H1 (cell line): ENCODE results near the gene JOSD1. TPM values are rescaled to one million over a fixed set of nuclear protein-coding genes. Genes with fewer than 3 reads are reported as not detected.

ENCODE experiments used
- CTCF ChIA-PET: fragments of 300-600 bp; sonication (Branson Sonifier 250); formaldehyde crosslinking; loops from one replicate; lab custom pipeline; 2021; ENCODE audit not compliant: partially characterized antibody; lab: Charles Lee
- POLR2A ChIA-PET: fragments of 300-600 bp; sonication (Branson Sonifier 250); formaldehyde crosslinking; loops from one replicate; lab custom pipeline; 2021; ENCODE audit warnings: inconsistent platforms; ENCODE audit not compliant: partially characterized antibody; lab: Charles Lee
- DNase-seq, 2 experiments: peaks; one replicate each; pipeline versions ENCODE4 v3.0.0 to v3.0.0-alpha.2; 2010 to 2022; ENCODE audit warnings: low spot score in 2 of 2, low read depth in 1 of 2, mixed read lengths in 1 of 2
- FAIRE-seq: peaks from 2 replicates; lab custom pipeline; 2011; peaks lifted over from hg19 to GRCh38; lab: Jason Lieb, UNC
- H2AFZ ChIP-seq: 2 replicates; pipeline ENCODE4 v1.8.1; 2012; ENCODE audit warnings: low read length, inconsistent platforms
- H2AK5ac ChIP-seq: 2 replicates; pipeline ENCODE4 v1.6.1; 2013; ENCODE audit warnings: low read depth, low read length
- H2BK120ac ChIP-seq: replicated peaks from 2 replicates; pipeline ENCODE3; 2013; ENCODE audit warnings: low read depth, low read length, inconsistent platforms
- H2BK12ac ChIP-seq: 2 replicates; pipeline ENCODE4 v1.6.1; 2013; ENCODE audit warnings: low read depth, low read length
- H2BK15ac ChIP-seq: 2 replicates; pipeline ENCODE4 v1.6.1; 2013; ENCODE audit warnings: low read length
- H2BK20ac ChIP-seq: 2 replicates; pipeline ENCODE4 v1.6.1; 2013; ENCODE audit warnings: low read length
- H2BK5ac ChIP-seq: 2 replicates; pipeline ENCODE4 v1.6.1; 2013; ENCODE audit warnings: low read depth, low read length
- H3K14ac ChIP-seq: 2 replicates; pipeline ENCODE4 v1.6.1; 2013; ENCODE audit warnings: inconsistent platforms; ENCODE audit not compliant: insufficient read length
- H3K18ac ChIP-seq: 2 replicates; pipeline ENCODE4 v1.6.1; 2013; ENCODE audit warnings: low read length; ENCODE audit errors: extremely low read depth
- H3K23ac ChIP-seq: 2 replicates; pipeline ENCODE4 v1.6.1; 2013; ENCODE audit warnings: inconsistent platforms; ENCODE audit not compliant: insufficient read length
- H3K23me2 ChIP-seq: 2 replicates; pipeline ENCODE4 v1.6.1; 2013; ENCODE audit warnings: low read depth, low read length
- H3K27ac ChIP-seq: 2 replicates; pipeline ENCODE4 v1.6.1; 2011; ENCODE audit warnings: low read depth, low read length, inconsistent platforms
- H3K27me3 ChIP-seq, 4 experiments: replicated peaks in 1 of 4; 1 replicate in 1 of 4; 2 replicates in 3 of 4; pipeline versions ENCODE4 v1.6.1 to v1.8.1; 2011 to 2013; ENCODE audit warnings: low read length in 3 of 4, mild to moderate bottlenecking in 3 of 4, inconsistent platforms in 2 of 4, mixed read lengths in 2 of 4, moderate library complexity in 1 of 4; ENCODE audit not compliant: control insufficient read depth in 3 of 4, insufficient read depth in 3 of 4; ENCODE audit errors: extremely low read depth in 1 of 4
- H3K36me3 ChIP-seq, 4 experiments: 2 replicates each; pipeline versions ENCODE4 v1.6.1 to v1.8.1; 2011 to 2013; ENCODE audit warnings: mild to moderate bottlenecking in 4 of 4, low read length in 3 of 4, moderate library complexity in 2 of 4, control low read depth in 1 of 4, inconsistent platforms in 1 of 4; ENCODE audit not compliant: insufficient read depth in 4 of 4, control insufficient read depth in 2 of 4
- H3K4ac ChIP-seq: replicated peaks from 2 replicates; pipeline ENCODE3; 2013; ENCODE audit warnings: low read length, low read depth, mixed read lengths, inconsistent platforms; ENCODE audit not compliant: insufficient read length
- H3K4me1 ChIP-seq, 4 experiments: replicated peaks in 1 of 4; 1 replicate in 1 of 4; 2 replicates in 3 of 4; pipeline versions ENCODE4 v1.6.1 to v1.8.1; 2011 to 2013; ENCODE audit warnings: low read length in 3 of 4, inconsistent platforms in 2 of 4, mixed read lengths in 1 of 4; ENCODE audit not compliant: insufficient read depth in 4 of 4, control insufficient read depth in 3 of 4
- H3K4me2 ChIP-seq, 2 experiments: 2 replicates each; pipeline versions ENCODE4 v1.6.1 to v1.8.1; 2011 to 2013; ENCODE audit warnings: low read depth in 2 of 2, low read length in 2 of 2, control low read depth in 1 of 2, inconsistent platforms in 1 of 2, mild to moderate bottlenecking in 1 of 2; ENCODE audit not compliant: insufficient read depth in 1 of 2
- H3K4me3 ChIP-seq, 4 experiments: fragments of 200-600, 300-600 bp in 1 of 4; sonication (generic), shearing (Covaris generic), sonication (Bioruptor Twin) in 1 of 4; 2 replicates each; pipeline versions ENCODE4 v1.5.1 to v1.8.1; 2011 to 2016; ENCODE audit warnings: low read length in 4 of 4, low read depth in 3 of 4, control low read depth in 2 of 4, inconsistent platforms in 2 of 4, mild to moderate bottlenecking in 2 of 4, mixed read lengths in 1 of 4, moderate library complexity in 1 of 4; ENCODE audit not compliant: insufficient read depth in 2 of 4; ENCODE audit errors: extremely low read depth in 1 of 4
- H3K56ac ChIP-seq: replicated peaks from 2 replicates; pipeline ENCODE3; 2013; ENCODE audit warnings: low read depth, mild to moderate bottlenecking, mixed read lengths, low read length, inconsistent platforms; ENCODE audit not compliant: insufficient read length
- H3K79me1 ChIP-seq: 2 replicates; pipeline ENCODE4 v1.6.1; 2013; ENCODE audit warnings: low read depth, low read length, control low read depth
- H3K79me2 ChIP-seq, 2 experiments: 2 replicates each; pipeline versions ENCODE4 v1.6.1 to v1.8.1; 2012 to 2013; ENCODE audit warnings: low read length in 2 of 2, mild to moderate bottlenecking in 2 of 2, inconsistent platforms in 1 of 2; ENCODE audit not compliant: insufficient read depth in 2 of 2, control insufficient read depth in 1 of 2
- H3K9ac ChIP-seq, 4 experiments: replicated peaks in 1 of 4; 1 replicate in 1 of 4; 2 replicates in 3 of 4; pipeline versions ENCODE4 v1.6.1 to v1.8.1; 2011 to 2013; ENCODE audit warnings: low read depth in 3 of 4, low read length in 3 of 4, control low read depth in 2 of 4, mild to moderate bottlenecking in 2 of 4, moderate library complexity in 2 of 4, inconsistent platforms in 1 of 4; ENCODE audit errors: extremely low read depth in 1 of 4
- H3K9me3 ChIP-seq, 2 experiments: 2 replicates each; pipeline versions ENCODE4 v1.6.1 to v1.8.1; 2012 to 2013; ENCODE audit warnings: mild to moderate bottlenecking in 2 of 2, moderate library complexity in 2 of 2, control low read depth in 1 of 2, inconsistent platforms in 1 of 2, low read depth in 1 of 2, low read length in 1 of 2, mixed read lengths in 1 of 2; ENCODE audit not compliant: insufficient read depth in 2 of 2
- H4K20me1 ChIP-seq, 2 experiments: replicated peaks in 1 of 2; 2 replicates each; pipeline versions ENCODE3 to v1.8.1; 2011 to 2013; ENCODE audit warnings: inconsistent platforms in 2 of 2, low read length in 2 of 2, mild to moderate bottlenecking in 1 of 2; ENCODE audit not compliant: insufficient read depth in 2 of 2, control insufficient read depth in 1 of 2
- H4K5ac ChIP-seq: 2 replicates; pipeline ENCODE4 v1.6.1; 2013; ENCODE audit warnings: low read length, low read depth, mixed read lengths, inconsistent platforms; ENCODE audit not compliant: insufficient read length
- H4K8ac ChIP-seq: 2 replicates; pipeline ENCODE4 v1.8.0; 2013; ENCODE audit warnings: mild to moderate bottlenecking, moderate library complexity, low read length, inconsistent platforms; ENCODE audit not compliant: insufficient read depth; ENCODE audit errors: extremely low read depth
- H4K91ac ChIP-seq: replicated peaks from 2 replicates; pipeline ENCODE3; 2013; ENCODE audit warnings: low read length, mixed read lengths, inconsistent platforms; ENCODE audit not compliant: insufficient read length
- ATF2 ChIP-seq: IDR thresholded peaks from 2 replicates; pipeline ENCODE4 v1.6.1; 2012; ENCODE audit warnings: low read length, inconsistent platforms
- EZH2 ChIP-seq: fragments of 200-600 bp; sonication (generic); IDR thresholded peaks from 2 replicates; pipeline ENCODE4 v1.7.1; 2012; ENCODE audit warnings: low read depth, mild to moderate bottlenecking, moderate library complexity, low read length, inconsistent platforms; ENCODE audit not compliant: severe bottlenecking
- JUN ChIP-seq: IDR thresholded peaks from 2 replicates; pipeline ENCODE4 v1.6.1; 2011; ENCODE audit warnings: low read depth, mild to moderate bottlenecking, improper control_type of control experiment, low read length
- SP1 ChIP-seq: IDR thresholded peaks from 2 replicates; pipeline ENCODE4 v1.6.1; 2011; ENCODE audit warnings: low read depth, low read length
- WGBS, 2 experiments: shearing (Covaris generic) in 1 of 2; methylation state at CpG; one replicate each; pipeline versions ENCODE4 v1.1.6 to v1.1.7; 2013 to 2015; ENCODE audit warnings: low lambda C conversion rate in 2 of 2, mixed read lengths in 2 of 2, inconsistent platforms in 1 of 2, low coverage in 1 of 2, missing lambda C conversion rate in 1 of 2; ENCODE audit not compliant: insufficient replicate concordance in 2 of 2, insufficient coverage in 1 of 2, insufficient read length in 1 of 2; ENCODE audit errors: extremely low coverage in 1 of 2, missing lambda C conversion rate in 1 of 2; 5-methylcytosine and 5-hydroxymethylcytosine counted together
- polyA plus RNA-seq, 7 experiments: library from polyadenylated mRNA; depleted of rRNA in 3 of 7; stranded (reverse) in 5 of 7; unstranded in 2 of 7; fragments of >200 nt in 5 of 7; fragments of 200-250 nt in 2 of 7; gene quantifications; 1 replicate in 5 of 7; 2 replicates in 1 of 7; 4 replicates in 1 of 7; pipeline versions ENCODE4 v1.2.1 to v1.2.3, GENCODE V29; 2011 to 2013; ENCODE audit warnings: missing spikeins in 2 of 7, mixed read lengths in 2 of 7
- total RNA-seq: library from RNA; stranded (reverse); fragmentation: NEBNext Ultra II Directional; extraction: Animal tissue kit (Norgen Biotek cat#: 25700); gene quantifications from 2 replicates; pipeline ENCODE4 v1.2.1, GENCODE V29; 2021
- TF ChIP-seq, protein P1 (sequence below): IDR thresholded peaks from 2 replicates; pipeline ENCODE4 v1.6.1; 2011; ENCODE audit warnings: low read depth, mild to moderate bottlenecking, low read length; ENCODE audit not compliant: insufficient read depth

JOSD1 gene
- total and polyA plus RNA-seq, 2 of the 8 experiments (the other 6 are each of a cell fraction or from before 2014, with no cell fraction given): 18.4 to 20.2 TPM

- Histone ChIP-seq H3K27ac (no peak overlapping the region), H2BK120ac (no peak overlapping the region), H2BK5ac (no peak overlapping the region), H4K20me1 (no peaks in the 10 kb centered on the region), H3K27me3 (no peaks in the 10 kb centered on the region), H4K91ac (no peak overlapping the region), H3K79me1 (no peaks in the 10 kb centered on the region), H3K9ac (no peak overlapping the region), H2AK5ac (no peak overlapping the region), H3K4ac (no peak overlapping the region), H3K36me3 (peaks cover 3 to 13% (median 4%) of the 10 kb centered on the region in 4 experiments; a peak in 6 of 8 replicates), H3K23ac (no peak overlapping the region), H3K56ac (no peak overlapping the region), H2BK20ac (no peak overlapping the region), H4K8ac (no peak overlapping the region), H3K4me2 (no peak overlapping the region), H3K14ac (no peak overlapping the region), H3K79me2 (no peaks in the 10 kb centered on the region), H4K5ac (no peak overlapping the region), H2BK12ac (no peak overlapping the region), H3K23me2 (no peaks in the 10 kb centered on the region), H2AFZ (no peak overlapping the region), H3K18ac (no peak overlapping the region), H2BK15ac (no peak overlapping the region), H3K9me3 (no peaks in the 10 kb centered on the region), H3K4me1 (no peaks in the 10 kb centered on the region), H3K4me3 (no peak overlapping the region)
- DNase-seq (no peak), FAIRE-seq (no peak)
- ChIA-PET CTCF (no interaction called here), POLR2A (no interaction called here)
- 94% methylated on average over 6 of the region's 6 CpGs; no CpG with 5 or more reads in 1 of the 2 experiments for WGBS, 2 experiments
- TF ChIP-seq EZH2 (no peak), JUN (no peak), SP1 (no peak), ATF2 (no peak)
- TF ChIP-seq, protein P1, sequence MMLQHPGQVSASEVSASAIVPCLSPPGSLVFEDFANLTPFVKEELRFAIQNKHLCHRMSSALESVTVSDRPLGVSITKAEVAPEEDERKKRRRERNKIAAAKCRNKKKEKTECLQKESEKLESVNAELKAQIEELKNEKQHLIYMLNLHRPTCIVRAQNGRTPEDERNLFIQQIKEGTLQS: no peak
Observed at GRCh38 chr22:38645430-38645829, 55.3 kb downstream of the JOSD1 start.
